CD4-positive, alpha-beta T cell treated with Interleukin-1 beta for 1 hour (primary cell): ENCODE data around the gene SVOPL.

Experiments used
- DNase-seq, 2 donors: peaks; one replicate each; pipeline ENCODE4 v3.0.0-alpha.2; 2020 to 2022

SVOPL gene

GRCh38 chr7:138658889-138659288, 42.3 kb downstream of the SVOPL start:
- DNase-seq: no peak

- no peak for DNase-seq
Measured at GRCh38 chr7:138657854-138658386, 43.2 kb downstream of the SVOPL start.

GRCh38 chr7:138656952-138657351, 44.2 kb downstream of the SVOPL start:
- DNase-seq: no peak

- DNase-seq: no peak
Measured at GRCh38 chr7:138654616-138655015, 46.5 kb downstream of the SVOPL start.

- no peak for DNase-seq
Measured at GRCh38 chr7:138649506-138649905, 51.7 kb downstream of the SVOPL start.

GRCh38 chr7:138645284-138645683, 55.9 kb downstream of the SVOPL start:
- DNase-seq: no peak

GRCh38 chr7:138632826-138633602, 68.1 kb downstream of the SVOPL start:
- DNase-seq: no peak

- no peak for DNase-seq
Measured at GRCh38 chr7:138632384-138632783, 68.8 kb downstream of the SVOPL start.

- no peak for DNase-seq
Measured at GRCh38 chr7:138630059-138630610, 71.0 kb downstream of the SVOPL start.

- no peak for DNase-seq
Measured at GRCh38 chr7:138627361-138627760, 73.8 kb downstream of the SVOPL start.

- no peak for DNase-seq
Measured at GRCh38 chr7:138626846-138627245, 74.3 kb downstream of the SVOPL start.

GRCh38 chr7:138625849-138626230, 75.3 kb downstream of the SVOPL start:
- DNase-seq: peak in 1 of 2 donors; percentile 11

GRCh38 chr7:138625084-138625848, 75.9 kb downstream of the SVOPL start:
- peak in 1 of 2 donors; percentile 27 for DNase-seq

GRCh38 chr7:138622841-138623240, 78.3 kb downstream of the SVOPL start:
- no peak for DNase-seq

- DNase-seq: no peak
Measured at GRCh38 chr7:138618933-138619332, 82.2 kb downstream of the SVOPL start.

GRCh38 chr7:138618506-138618905, 82.7 kb downstream of the SVOPL start:
- DNase-seq: no peak

GRCh38 chr7:138616085-138616484, 85.1 kb downstream of the SVOPL start:
- DNase-seq: no peak

- DNase-seq: no peak
Measured at GRCh38 chr7:138613630-138614029, 87.5 kb downstream of the SVOPL start.

GRCh38 chr7:138610671-138611170, 90.4 kb downstream of the SVOPL start:
- DNase-seq: no peak

GRCh38 chr7:138608275-138608674, 92.9 kb downstream of the SVOPL start:
- DNase-seq: no peak

- DNase-seq: no peak
Measured at GRCh38 chr7:138607216-138608126, 93.7 kb downstream of the SVOPL start.

- no peak for DNase-seq
Measured at GRCh38 chr7:138606236-138606635, 94.9 kb downstream of the SVOPL start.
